SJSA1 (cell line): ENCODE results near the gene TPSB2. TPM values are rescaled to one million over a fixed set of nuclear protein-coding genes. Genes with fewer than 3 reads are reported as not detected.

Experiments
- DNase-seq, 2 experiments: peaks; one replicate each; pipeline ENCODE4 v3.0.0-alpha.2; 2015 to 2020; ENCODE audit warnings: low spot score in 2 of 2, low read depth in 1 of 2
- H3K27ac ChIP-seq: fragments of 250-450 bp; sonication (Bioruptor Pico); 2 replicates; pipeline ENCODE4 v1.5.1; 2020; ENCODE audit warnings: mild to moderate bottlenecking, moderate library complexity
- H3K27me3 ChIP-seq: fragments of 250-450 bp; sonication (Bioruptor Pico); replicated peaks from 2 replicates; pipeline ENCODE4 v1.5.1; 2020; ENCODE audit warnings: mild to moderate bottlenecking, moderate library complexity
- H3K36me3 ChIP-seq: fragments of 250-450 bp; sonication (Bioruptor Pico); 2 replicates; pipeline ENCODE4 v1.5.1; 2020; ENCODE audit warnings: mild to moderate bottlenecking
- H3K4me1 ChIP-seq: fragments of 250-450 bp; sonication (Bioruptor Pico); replicated peaks from 2 replicates; pipeline ENCODE4 v1.6.1; 2021; ENCODE audit warnings: mild to moderate bottlenecking
- H3K4me3 ChIP-seq: fragments of 250-450 bp; sonication (Bioruptor Pico); 2 replicates; pipeline ENCODE4 v1.5.1; 2020; ENCODE audit warnings: mild to moderate bottlenecking
- H3K9me3 ChIP-seq: fragments of 250-450 bp; sonication (Bioruptor Pico); replicated peaks from 2 replicates; pipeline ENCODE4 v1.5.1; 2020; ENCODE audit warnings: mild to moderate bottlenecking
- total RNA-seq: library from RNA; depleted of rRNA; stranded (reverse); fragments of >200 nt; shearing (Covaris generic); gene quantifications from 2 replicates; pipeline ENCODE4 v1.2.3, GENCODE V29; 2014

TPSB2 gene
- total RNA-seq, 1 experiment from 2014 or later: not detected

- Histone ChIP-seq H3K27ac (no peak overlapping the region), H3K27me3 (peaks cover 61% of the 10 kb centered on the region), H3K9me3 (no peaks in the 10 kb centered on the region), H3K36me3 (no peaks in the 10 kb centered on the region), H3K4me1 (no peaks in the 10 kb centered on the region), H3K4me3 (no peak overlapping the region)
- DNase-seq: no peak
Observed at GRCh38 chr16:1223355-1224214, 6.4 kb downstream of the TPSB2 start.

GRCh38 chr16:1222553-1223354 lies 7.2 kb downstream of the TPSB2 start:
- no peak overlapping the region for H3K27ac ChIP-seq
- no peaks in the 10 kb centered on the region for H3K4me1 ChIP-seq
- no peak overlapping the region for H3K4me3 ChIP-seq
- H3K36me3 ChIP-seq: no peaks in the 10 kb centered on the region
- H3K27me3 ChIP-seq: peaks cover 68% of the 10 kb centered on the region
- no peaks in the 10 kb centered on the region for H3K9me3 ChIP-seq
- DNase-seq: no peak

GRCh38 chr16:1221628-1222552 lies 8.1 kb downstream of the TPSB2 start:
- Histone ChIP-seq H3K4me3 (no peak overlapping the region), H3K9me3 (no peaks in the 10 kb centered on the region), H3K36me3 (no peaks in the 10 kb centered on the region), H3K27ac (no peak overlapping the region), H3K4me1 (no peaks in the 10 kb centered on the region), H3K27me3 (peaks cover 76% of the 10 kb centered on the region)
- DNase-seq: no peak

- DNase-seq: no peak
- Histone ChIP-seq H3K27me3 (peaks cover 83% of the 10 kb centered on the region), H3K9me3 (no peaks in the 10 kb centered on the region), H3K27ac (no peak overlapping the region), H3K4me3 (no peak overlapping the region), H3K36me3 (no peaks in the 10 kb centered on the region), H3K4me1 (no peaks in the 10 kb centered on the region)
Observed at GRCh38 chr16:1220841-1221627, 8.9 kb downstream of the TPSB2 start.

- DNase-seq: no peak
- no peaks in the 10 kb centered on the region for H3K9me3 ChIP-seq
Observed at GRCh38 chr16:1220098-1220728, 9.8 kb downstream of the TPSB2 start.

GRCh38 chr16:1218930-1219611 lies 10.9 kb downstream of the TPSB2 start:
- Histone ChIP-seq H3K27me3 (peaks cover 87% of the 10 kb centered on the region), H3K9me3 (no peaks in the 10 kb centered on the region), H3K36me3 (no peaks in the 10 kb centered on the region), H3K4me1 (no peaks in the 10 kb centered on the region), H3K4me3 (no peak overlapping the region), H3K27ac (no peak overlapping the region)
- no peak for DNase-seq

More at GRCh38 chr16:1220098-1220728, 9.8 kb downstream of the TPSB2 start:
- H3K36me3 ChIP-seq: no peaks in the 10 kb centered on the region
- no peak overlapping the region for H3K4me3 ChIP-seq
- H3K4me1 ChIP-seq: no peaks in the 10 kb centered on the region
- peaks cover 85% of the 10 kb centered on the region for H3K27me3 ChIP-seq
- H3K27ac ChIP-seq: no peak overlapping the region

GRCh38 chr16:1218061-1218929 lies 11.7 kb downstream of the TPSB2 start:
- no peaks in the 10 kb centered on the region for H3K36me3 ChIP-seq
- no peaks in the 10 kb centered on the region for H3K4me1 ChIP-seq
- no peak for DNase-seq
- H3K9me3 ChIP-seq: no peaks in the 10 kb centered on the region
- H3K27ac ChIP-seq: no peak overlapping the region
- no peak overlapping the region for H3K4me3 ChIP-seq
- H3K27me3 ChIP-seq: peaks cover 81% of the 10 kb centered on the region

- no peak for DNase-seq
- H3K4me1 ChIP-seq: no peaks in the 10 kb centered on the region
- no peaks in the 10 kb centered on the region for H3K36me3 ChIP-seq
- H3K9me3 ChIP-seq: no peaks in the 10 kb centered on the region
- no peak overlapping the region for H3K4me3 ChIP-seq
- H3K27ac ChIP-seq: no peak overlapping the region
- peaks cover 73% of the 10 kb centered on the region for H3K27me3 ChIP-seq
Observed at GRCh38 chr16:1217526-1217925, 12.5 kb downstream of the TPSB2 start.

GRCh38 chr16:1216681-1217400 lies 13.1 kb downstream of the TPSB2 start:
- Histone ChIP-seq H3K27ac (no peak overlapping the region), H3K4me3 (no peak overlapping the region), H3K36me3 (no peaks in the 10 kb centered on the region), H3K4me1 (no peaks in the 10 kb centered on the region), H3K9me3 (no peaks in the 10 kb centered on the region), H3K27me3 (peaks cover 66% of the 10 kb centered on the region)
- no peak for DNase-seq

GRCh38 chr16:1216296-1216619 lies 13.7 kb downstream of the TPSB2 start:
- H3K36me3 ChIP-seq: no peaks in the 10 kb centered on the region
- no peaks in the 10 kb centered on the region for H3K9me3 ChIP-seq
- H3K27ac ChIP-seq: no peak overlapping the region
- DNase-seq: no peak
- no peak overlapping the region for H3K4me3 ChIP-seq
- no peaks in the 10 kb centered on the region for H3K4me1 ChIP-seq
- H3K27me3 ChIP-seq: peaks cover 64% of the 10 kb centered on the region
